IMR-90 (cell line): ENCODE measurements around the gene SRP9. TPM values are rescaled to one million over a fixed set of nuclear protein-coding genes. Genes with fewer than 3 reads are reported as not detected.

Experiments
- ATAC-seq: fragments of 200-7000 bp; cut with Tn5 transposase; 2 replicates; pipeline ENCODE4 v1.9.1; 2020; ENCODE audit warnings: low read depth, mild to moderate bottlenecking, moderate library complexity
- BruUV-seq: library from RNA; stranded (reverse); fragments of 400-500 nt; replicated peaks from 2 replicates; lab custom pipeline; 2021; lab: Mats Ljungman, UMichigan
- CTCF ChIA-PET: fragments of 300-600 bp; formaldehyde crosslinking; extraction: SDS; loops from one replicate; lab custom pipeline; 2021; ENCODE audit warnings: antibody characterized with exemption; lab: Yijun Ruan, JAX
- POLR2A ChIA-PET: fragments of 300-600 bp; sonication (Branson Sonifier 250); formaldehyde crosslinking; loops from one replicate; lab custom pipeline; 2022; ENCODE audit warnings: antibody characterized with exemption; ENCODE audit not compliant: unreplicated experiment; lab: Charles Lee
- DNase-seq: peaks from one replicate; pipeline ENCODE4 v3.0.0; 2013
- H2AFZ ChIP-seq: replicated peaks from 2 replicates; pipeline ENCODE3; 2013; ENCODE audit warnings: low read length, mild to moderate bottlenecking; ENCODE audit not compliant: poor library complexity
- H2AK5ac ChIP-seq: 2 replicates; pipeline ENCODE4 v1.6.1; 2013; ENCODE audit warnings: low read depth, low read length, inconsistent platforms
- H2AK9ac ChIP-seq: replicated peaks from 2 replicates; pipeline ENCODE3; 2013; ENCODE audit warnings: mild to moderate bottlenecking, low read depth, low read length, moderate library complexity; ENCODE audit not compliant: poor library complexity
- H2BK120ac ChIP-seq: 2 replicates; pipeline ENCODE4 v1.6.1; 2013; ENCODE audit warnings: low read depth, low read length, inconsistent platforms
- H2BK15ac ChIP-seq: 3 replicates; pipeline ENCODE4 v1.6.1; 2013; ENCODE audit warnings: low read depth, low read length, inconsistent platforms
- H2BK20ac ChIP-seq: 2 replicates; pipeline ENCODE4 v1.6.1; 2013; ENCODE audit warnings: low read depth, mild to moderate bottlenecking, inconsistent platforms, low read length, moderate library complexity
- H2BK5ac ChIP-seq: 2 replicates; pipeline ENCODE4 v1.6.1; 2013; ENCODE audit warnings: mild to moderate bottlenecking, low read depth, low read length, inconsistent platforms; ENCODE audit not compliant: poor library complexity, severe bottlenecking
- H3K14ac ChIP-seq: replicated peaks from 2 replicates; pipeline ENCODE4 v1.6.1; 2013; ENCODE audit warnings: low read depth, low read length, inconsistent platforms
- H3K18ac ChIP-seq: 2 replicates; pipeline ENCODE4 v1.6.1; 2013; ENCODE audit warnings: low read depth, low read length, control low read depth
- H3K23ac ChIP-seq: 2 replicates; pipeline ENCODE4 v1.6.1; 2013; ENCODE audit warnings: low read depth, low read length, inconsistent platforms
- H3K27ac ChIP-seq: 2 replicates; pipeline ENCODE4 v1.5.1; 2013; ENCODE audit warnings: mild to moderate bottlenecking, control low read depth, low read length; ENCODE audit not compliant: insufficient read depth
- H3K27me3 ChIP-seq: 2 replicates; pipeline ENCODE4 v1.6.1; 2013; ENCODE audit warnings: low read length; ENCODE audit not compliant: control insufficient read depth, insufficient read depth
- H3K36me3 ChIP-seq: 2 replicates; pipeline ENCODE4 v1.6.1; 2013; ENCODE audit warnings: low read length, mixed read lengths; ENCODE audit not compliant: control insufficient read depth, insufficient read depth
- H3K4ac ChIP-seq: 2 replicates; pipeline ENCODE4 v1.6.1; 2013; ENCODE audit warnings: low read depth, low read length, inconsistent platforms
- H3K4me1 ChIP-seq: 2 replicates; pipeline ENCODE4 v1.6.1; 2013; ENCODE audit warnings: low read length, mixed read lengths; ENCODE audit not compliant: control insufficient read depth, insufficient read depth
- H3K4me2 ChIP-seq: 2 replicates; pipeline ENCODE4 v1.6.1; 2013; ENCODE audit warnings: low read depth, mild to moderate bottlenecking, control low read depth, low read length, moderate library complexity
- H3K4me3 ChIP-seq: 2 replicates; pipeline ENCODE4 v1.5.1; 2013; ENCODE audit warnings: low read depth, mild to moderate bottlenecking, control low read depth, low read length, moderate library complexity; ENCODE audit not compliant: insufficient read depth
- H3K56ac ChIP-seq: 2 replicates; pipeline ENCODE4 v1.6.1; 2013; ENCODE audit warnings: low read length, inconsistent platforms; ENCODE audit not compliant: insufficient read depth; ENCODE audit errors: extremely low read depth
- H3K79me1 ChIP-seq, 2 experiments: 2 replicates each; pipeline ENCODE4 v1.6.1; 2013; ENCODE audit warnings: low read length in 2 of 2, inconsistent platforms in 1 of 2, low read depth in 1 of 2
- H3K9ac ChIP-seq: 2 replicates; pipeline ENCODE4 v1.6.1; 2013; ENCODE audit warnings: low read depth, low read length, control low read depth
- H3K9me1 ChIP-seq: 2 replicates; pipeline ENCODE4 v1.6.1; 2013; ENCODE audit warnings: low read length, inconsistent platforms; ENCODE audit not compliant: insufficient read depth
- H3K9me3 ChIP-seq: 2 replicates; pipeline ENCODE4 v1.6.1; 2013; ENCODE audit warnings: low read length; ENCODE audit not compliant: control insufficient read depth, insufficient read depth
- H4K20me1 ChIP-seq: 2 replicates; pipeline ENCODE4 v1.6.1; 2013; ENCODE audit warnings: low read length, inconsistent platforms; ENCODE audit not compliant: insufficient read depth
- H4K5ac ChIP-seq: 2 replicates; pipeline ENCODE4 v1.6.1; 2013; ENCODE audit warnings: mild to moderate bottlenecking, low read depth, low read length, control low read depth
- H4K8ac ChIP-seq, 2 experiments: 2 replicates each; pipeline ENCODE4 v1.6.1; 2013; ENCODE audit warnings: low read depth in 2 of 2, low read length in 2 of 2, control low read depth in 1 of 2, inconsistent platforms in 1 of 2
- H4K91ac ChIP-seq: 2 replicates; pipeline ENCODE4 v1.6.1; 2013; ENCODE audit warnings: low read depth, low read length, inconsistent platforms; ENCODE audit not compliant: insufficient read depth
- BHLHE40 ChIP-seq: fragments of 150-350 bp; IDR thresholded peaks from 2 replicates; pipeline ENCODE4 v1.6.1; 2016; ENCODE audit warnings: mild to moderate bottlenecking, low read depth, low read length
- CHD1 ChIP-seq: IDR thresholded peaks from 2 replicates; pipeline ENCODE4 v1.6.1; 2012; ENCODE audit warnings: low read depth, low read length, improper control_type of control experiment
- CTCF ChIP-seq: conservative IDR thresholded peaks from 2 replicates; pipeline ENCODE4 v1.5.1; 2012; ENCODE audit warnings: mild to moderate bottlenecking, low read depth, low read length, improper control_type of control experiment
- ELK1 ChIP-seq: fragments of 150-350 bp; IDR thresholded peaks from 2 replicates; pipeline ENCODE4 v1.6.1; 2016; ENCODE audit warnings: low read depth, mild to moderate bottlenecking, low read length, moderate library complexity, borderline replicate concordance
- MAZ ChIP-seq: IDR thresholded peaks from 2 replicates; pipeline ENCODE4 v1.6.1; 2012; ENCODE audit warnings: low read depth, mild to moderate bottlenecking, low read length, improper control_type of control experiment, moderate library complexity, borderline replicate concordance
- POLR2A ChIP-seq: IDR thresholded peaks from 2 replicates; pipeline ENCODE4 v1.6.1; 2012; ENCODE audit warnings: mild to moderate bottlenecking, low read depth, low read length
- RAD21 ChIP-seq: IDR thresholded peaks from 2 replicates; pipeline ENCODE4 v1.6.1; 2012; ENCODE audit warnings: low read length, improper control_type of control experiment
- SMC3 ChIP-seq: fragments of 150-350 bp; IDR thresholded peaks from 2 replicates; pipeline ENCODE4 v1.6.1; 2016; ENCODE audit warnings: low read depth, mild to moderate bottlenecking, antibody characterized with exemption, low read length, moderate library complexity
- WGBS, 2 experiments: methylation state at CpG; one replicate each; pipeline versions ENCODE4 v1.1.5 to v1.1.7; 2013; ENCODE audit warnings: missing lambda C conversion rate in 2 of 2; ENCODE audit not compliant: insufficient read length in 1 of 2; ENCODE audit errors: extremely low coverage in 2 of 2; 5-methylcytosine and 5-hydroxymethylcytosine counted together
- dilution Hi-C: fragments of 300-500 bp; cut with HindIII; formaldehyde crosslinking; loops from one replicate; pipeline ENCODE4 v1.14.3; 2018; ENCODE audit warnings: low sequenced_read_pairs; ENCODE audit not compliant: unreplicated experiment
- in situ Hi-C: fragments of 300-500 bp; cut with MboI; formaldehyde crosslinking; loops from 3 replicates; pipeline ENCODE4 v1.14.3; 2019; ENCODE audit warnings: low sequenced_read_pairs, inconsistent platforms, mixed read lengths
- intact Hi-C: fragments of 100-400 bp; cut with micrococcal nuclease; formaldehyde crosslinking; loops from 2 replicates; pipeline ENCODE4 v1.10.0; 2022
- polyA plus RNA-seq, 3 experiments: library from polyadenylated mRNA; depleted of rRNA; stranded (reverse); fragments of >200 nt; gene quantifications; 2 replicates each; pipeline ENCODE4 v1.2.3, GENCODE V29; 2012; ENCODE audit warnings: low replicate concordance in 1 of 3
- total RNA-seq: library from RNA; depleted of rRNA; stranded (reverse); fragments of >200 nt; gene quantifications from 2 replicates; pipeline ENCODE4 v1.2.3, GENCODE V29; 2012

Gene SRP9
- total and polyA plus RNA-seq, 2 of the 4 experiments (the other 2 are of a cell fraction) = 230 to 295 TPM

- Histone ChIP-seq H2BK15ac (no peak within 1 kb of the TSS), H2AK9ac (peak within 1 kb of the TSS; percentile 7), H2AFZ (peak within 1 kb of the TSS; percentile 96), H3K36me3 (no peaks in the 10 kb centered on the region), H2BK20ac (no peak within 1 kb of the TSS), H3K4me2 (peak within 1 kb of the TSS; percentile 97), H3K9me1 (peaks cover 13% of the 10 kb centered on the region; the same call in 1 of the 2 replicates), H3K27me3 (no peaks in the 10 kb centered on the region), H3K56ac (no peak within 1 kb of the TSS; the same call in 1 of the 2 replicates), H3K23ac (no peak within 1 kb of the TSS; the same call in 1 of the 2 replicates), H4K20me1 (no peaks in the 10 kb centered on the region), H3K14ac (0 out of 2 replicates have a peak within 1 kb of the TSS, but pooled peaks have one; percentile 33), H4K5ac (peak within 1 kb of the TSS; percentile 61; the same call in 1 of the 2 replicates), H3K9ac (peak within 1 kb of the TSS; percentile 52), H4K8ac (peak within 1 kb of the TSS; percentile 74 to 76; a peak in 1 of 4 replicates), H3K18ac (peak within 1 kb of the TSS; percentile 53; the same call in 1 of the 2 replicates), H3K9me3 (no peaks in the 10 kb centered on the region), H2BK5ac (peak within 1 kb of the TSS; percentile 50), H2BK120ac (no peak within 1 kb of the TSS), H2AK5ac (no peak within 1 kb of the TSS), H3K27ac (peak within 1 kb of the TSS; percentile 21), H3K4me1 (peaks cover 20% of the 10 kb centered on the region), H3K79me1 (peaks cover 0 to 18% of the 10 kb centered on the region in 2 experiments; a peak in 2 of 4 replicates), H3K4me3 (peak within 1 kb of the TSS; percentile 87), H4K91ac (peak within 1 kb of the TSS; percentile 23; the same call in 1 of the 2 replicates), H3K4ac (peak within 1 kb of the TSS; percentile 40; the same call in 1 of the 2 replicates)
- no TSS peak for BruUV-seq
- TF ChIP-seq CTCF (peak; percentile 40), SMC3 (0 out of 2 replicates have a peak, but pooled peaks have one; percentile 12), BHLHE40 (peak; percentile 76; the same call in 1 of the 2 replicates), MAZ (peak; percentile 42; the same call in 1 of the 2 replicates), RAD21 (peak; percentile 24; the same call in 1 of the 2 replicates), CHD1 (no peak), ELK1 (no peak), POLR2A (peak; percentile 85)
- dilution Hi-C loops = no loop called here
- in situ Hi-C loops = no loop called here
- CTCF ChIA-PET = interaction anchor here (0.8 to 1.3 kb wide), 2 partner anchors 8 to 12 kb away, joined by 4 to 5 read pairs; no protein-coding TSS in a partner anchor
- intact Hi-C loops = loop anchor here (2.0 kb wide), 1 partner anchor 31 kb away; no protein-coding TSS in a partner anchor
- WGBS, 2 experiments = 1% methylated on average over 42 of the region's 80 CpGs; no CpG with 5 or more reads in 1 of the 2 experiments
- peak; percentile 98 for ATAC-seq
- peak; percentile 84 for DNase-seq
- POLR2A ChIA-PET = interaction anchor here (0.6 kb wide), 1 partner anchor 266 kb away, joined by 3 read pairs; no protein-coding TSS in a partner anchor
Measured at GRCh38 chr1:225809842-225810578, 32.4 kb downstream of the SRP9 start, which contains the start of gene EPHX1. Gene EPHX1 (plus strand): TSS chr1:225810124. CDS start chr1:225828730, 18,606 bp downstream.
